ENCODE results near the gene IL25. TPM values are rescaled to one million over a fixed set of nuclear protein-coding genes. Genes with fewer than 3 reads are reported as not detected.
A peak's percentile ranks its signal among the peaks of the same experiment; 100 is the strongest.

IL25 gene
- total RNA-seq, 1 donor from 2014 or later = not detected

DNA sequence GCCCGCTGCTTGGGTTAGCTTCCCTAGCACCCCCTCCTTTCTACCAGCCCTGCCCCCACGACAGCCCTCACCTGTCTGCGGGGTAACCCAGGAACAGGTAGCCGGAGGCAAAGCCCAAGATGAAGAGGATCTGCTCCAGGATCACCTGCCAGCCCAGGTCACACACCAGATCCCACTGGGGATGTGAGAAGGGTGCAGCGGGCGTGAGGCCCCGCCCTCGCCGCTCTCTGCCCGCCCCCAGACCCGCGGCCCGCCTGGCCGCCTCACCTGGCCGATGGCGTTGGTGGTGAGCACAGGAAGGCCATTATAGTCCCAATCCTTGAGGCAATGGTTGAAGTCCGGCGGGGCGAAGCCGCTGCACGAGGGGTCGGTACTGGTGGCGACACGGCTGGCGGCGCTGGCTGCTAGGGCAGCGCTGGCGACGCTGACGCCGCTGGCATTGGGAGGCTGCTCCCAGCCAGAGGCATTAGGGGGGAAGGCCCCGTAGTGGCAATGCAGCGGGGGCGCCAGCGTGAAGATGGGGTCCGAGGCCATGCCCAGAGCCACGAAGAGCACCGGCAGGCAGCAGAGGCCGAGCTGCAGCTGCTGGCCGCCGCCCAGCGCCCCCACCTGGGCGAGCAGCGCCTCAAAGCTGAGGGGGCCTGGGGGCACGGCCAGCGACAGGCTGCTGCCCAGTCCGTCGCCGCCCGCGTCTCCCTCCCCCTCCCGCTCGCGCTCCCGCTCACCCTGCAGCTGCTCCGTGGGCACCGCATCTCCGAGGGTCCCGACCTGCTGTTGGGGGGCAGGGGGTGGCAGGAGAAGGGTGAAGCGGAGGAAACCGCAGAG lies 20.7 kb upstream of the IL25 start:
- intact Hi-C loops (cut with DNase I) = loop anchor here (1.0 to 2.0 kb wide), 2 partner anchors 13 to 31 kb away; partner anchors contain the start of genes EFS and PABPN1

DNA sequence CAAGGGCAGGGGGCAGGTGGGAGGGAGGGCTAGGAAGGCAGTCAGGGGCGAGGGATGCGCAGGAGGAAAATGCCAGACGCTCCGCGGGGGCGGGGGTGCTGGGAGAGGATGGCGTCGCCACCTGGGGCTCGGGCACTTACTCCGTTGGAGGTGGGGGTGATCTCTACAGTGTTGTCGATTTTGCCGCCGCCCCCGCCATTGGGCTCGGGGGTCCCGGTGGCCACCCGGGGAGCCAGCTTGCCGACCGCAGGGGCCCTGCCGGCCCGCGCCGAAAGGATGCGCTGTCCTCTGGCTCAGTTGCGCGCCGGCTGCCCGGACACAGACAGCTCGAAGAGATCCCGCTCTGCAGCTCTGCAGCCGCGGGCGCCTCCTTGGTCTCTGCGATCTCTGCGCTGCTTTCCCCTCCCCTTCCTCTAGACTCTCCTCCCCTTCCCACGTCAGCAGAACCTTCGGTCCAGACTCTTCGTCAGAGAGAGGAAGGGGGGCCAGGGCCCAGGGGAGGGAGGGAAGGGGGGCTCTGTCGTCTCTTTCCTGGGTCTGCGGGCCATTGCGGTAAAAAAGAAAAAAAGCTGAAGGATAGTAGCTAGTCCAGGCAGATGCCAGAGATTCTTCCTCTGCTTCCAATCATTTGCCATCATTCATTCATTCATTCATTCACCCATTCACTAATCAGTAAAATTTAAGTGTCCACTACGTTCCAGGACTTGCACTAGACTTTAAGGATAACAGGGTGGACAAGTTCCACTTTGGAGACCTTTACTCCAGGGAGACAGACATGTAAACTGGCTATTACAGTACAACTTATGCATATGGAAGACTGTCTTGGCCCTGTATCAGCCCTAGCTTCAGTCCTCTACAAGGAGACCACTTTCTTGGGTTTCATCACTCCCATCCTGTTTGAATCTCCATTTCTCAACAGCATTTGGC lies 19.8 kb upstream of the IL25 start, which contains the start of gene SLC22A17:
Gene SLC22A17, minus strand, starts transcription at position 382 of the 927 bp plus-strand sequence.
- Histone ChIP-seq H3K4me1 (peaks cover 4 to 9% of the 10 kb centered on the region in 2 donors), H3K27me3 (no peaks in the 10 kb centered on the region), H3K9me3 (no peaks in the 10 kb centered on the region), H3K27ac (peak within 1 kb of the TSS in 1 of 2 donors; percentile 24), H3K36me3 (peaks cover 0 to 8% of the 10 kb centered on the region in 2 donors), H3K4me3 (peak within 1 kb of the TSS; percentile 69 to 81)
- intact Hi-C loops (cut with DNase I) = loop anchor here (1.0 to 2.0 kb wide), 2 partner anchors 13 to 32 kb away; partner anchors contain the start of genes EFS and PABPN1
- TF ChIP-seq, protein P1, sequence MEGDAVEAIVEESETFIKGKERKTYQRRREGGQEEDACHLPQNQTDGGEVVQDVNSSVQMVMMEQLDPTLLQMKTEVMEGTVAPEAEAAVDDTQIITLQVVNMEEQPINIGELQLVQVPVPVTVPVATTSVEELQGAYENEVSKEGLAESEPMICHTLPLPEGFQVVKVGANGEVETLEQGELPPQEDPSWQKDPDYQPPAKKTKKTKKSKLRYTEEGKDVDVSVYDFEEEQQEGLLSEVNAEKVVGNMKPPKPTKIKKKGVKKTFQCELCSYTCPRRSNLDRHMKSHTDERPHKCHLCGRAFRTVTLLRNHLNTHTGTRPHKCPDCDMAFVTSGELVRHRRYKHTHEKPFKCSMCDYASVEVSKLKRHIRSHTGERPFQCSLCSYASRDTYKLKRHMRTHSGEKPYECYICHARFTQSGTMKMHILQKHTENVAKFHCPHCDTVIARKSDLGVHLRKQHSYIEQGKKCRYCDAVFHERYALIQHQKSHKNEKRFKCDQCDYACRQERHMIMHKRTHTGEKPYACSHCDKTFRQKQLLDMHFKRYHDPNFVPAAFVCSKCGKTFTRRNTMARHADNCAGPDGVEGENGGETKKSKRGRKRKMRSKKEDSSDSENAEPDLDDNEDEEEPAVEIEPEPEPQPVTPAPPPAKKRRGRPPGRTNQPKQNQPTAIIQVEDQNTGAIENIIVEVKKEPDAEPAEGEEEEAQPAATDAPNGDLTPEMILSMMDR (IDR thresholded peaks at IDR 0.05) = peak in 1 of 3 experiments; percentile 13
- peak in 1 of 2 donors; percentile 91 for DNase-seq (ENCODE audit: low spot score in 2 of 2)

More for the DNA sequence above, 20.7 kb upstream of the IL25 start:
- peak overlapping the region; percentile 69 to 81 for H3K4me3 ChIP-seq
- no peaks in the 10 kb centered on the region for H3K27me3 ChIP-seq
- peaks cover 4 to 5% of the 10 kb centered on the region in 2 donors for H3K36me3 ChIP-seq
- TF ChIP-seq, protein P1 (IDR thresholded peaks at IDR 0.05) = peak in 1 of 3 experiments; percentile 4
- H3K9me3 ChIP-seq = no peaks in the 10 kb centered on the region
- peaks cover 4 to 9% of the 10 kb centered on the region in 2 donors for H3K4me1 ChIP-seq
- peak overlapping the region in 1 of 2 donors; percentile 24 for H3K27ac ChIP-seq
- DNase-seq (ENCODE audit: low spot score in 2 of 2) = peak in 1 of 2 donors; percentile 65

- intact Hi-C loops (cut with DNase I) = loop anchor here (2.0 kb wide), 1 partner anchor 33 kb away; the partner anchor contains the start of gene PABPN1
- peak overlapping the region in 1 of 2 donors; percentile 4 for H3K27ac ChIP-seq
Observed at GRCh38 chr14:23353433-23353780, 19.2 kb upstream of the IL25 start.

DNA sequence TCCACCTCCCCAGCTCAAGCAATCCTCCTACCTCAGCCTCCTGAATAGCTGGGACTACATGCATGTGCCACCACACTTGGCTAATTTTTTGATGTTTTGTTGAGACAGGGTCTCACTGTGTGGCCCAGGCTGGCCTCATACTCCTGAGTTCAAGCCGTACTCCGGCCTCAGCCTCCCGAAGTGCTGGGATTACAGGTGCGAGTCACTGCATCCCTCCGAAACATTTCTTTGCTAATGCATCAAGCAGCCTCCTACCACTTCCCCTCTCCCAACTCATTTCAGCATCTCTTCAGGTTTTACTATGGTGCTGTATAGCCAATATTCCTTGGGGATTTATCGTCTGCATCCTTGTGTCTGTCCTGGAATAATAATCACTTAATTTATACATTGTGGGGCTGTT lies 17.6 kb upstream of the IL25 start:
- DNase-seq (ENCODE audit: low spot score in 2 of 2) = peak in 1 of 2 donors; percentile 30
- Histone ChIP-seq H3K4me1 (peaks cover 4 to 9% of the 10 kb centered on the region in 2 donors), H3K36me3 (peaks cover 8 to 17% of the 10 kb centered on the region in 2 donors), H3K9me3 (no peaks in the 10 kb centered on the region), H3K4me3 (no peak overlapping the region), H3K27ac (no peak overlapping the region), H3K27me3 (no peaks in the 10 kb centered on the region)
- intact Hi-C loops (cut with DNase I) = no loop called here
- TF ChIP-seq, protein P1 (IDR thresholded peaks at IDR 0.05) = no peak

More at GRCh38 chr14:23353433-23353780, 19.2 kb upstream of the IL25 start:
- peak in 1 of 2 donors; percentile 64 for DNase-seq (ENCODE audit: low spot score in 2 of 2)
- Histone ChIP-seq H3K4me3 (no peak overlapping the region), H3K27me3 (no peaks in the 10 kb centered on the region), H3K36me3 (peaks cover 0 to 11% of the 10 kb centered on the region in 2 donors), H3K4me1 (peaks cover 4 to 9% of the 10 kb centered on the region in 2 donors), H3K9me3 (no peaks in the 10 kb centered on the region)
- TF ChIP-seq, protein P1 (IDR thresholded peaks at IDR 0.05) = no peak

GRCh38 chr14:23355871-23356435 lies 16.7 kb upstream of the IL25 start:
- Histone ChIP-seq H3K27me3 (no peaks in the 10 kb centered on the region), H3K4me1 (peaks cover 4 to 9% of the 10 kb centered on the region in 2 donors), H3K27ac (no peak overlapping the region), H3K36me3 (peaks cover 12 to 17% of the 10 kb centered on the region in 2 donors), H3K4me3 (no peak overlapping the region), H3K9me3 (no peaks in the 10 kb centered on the region)
- DNase-seq (ENCODE audit: low spot score in 2 of 2) = peak in 1 of 2 donors; percentile 37
- intact Hi-C loops (cut with DNase I) = loop anchor here (1.0 kb wide), 1 partner anchor 24 kb away; no protein-coding TSS in a partner anchor
- TF ChIP-seq, protein P1 (IDR thresholded peaks at IDR 0.05) = no peak
